ENCODE data around the gene FGGY.
"Not testable (repeated sequence)": the region's sequence is repeated elsewhere in the genome, so short reads cannot be mapped to it uniquely, and the experiment has no call there.

FGGY gene

GRCh38 chr1:59556398-59556797 is 259.5 kb downstream of the FGGY start:
- TF ChIP-seq CTCF (IDR thresholded peaks at IDR 0.05; ENCODE audit: control extremely low read depth, extremely low read depth, low read depth, missing control alignments), result no peak
- DNase-seq (ENCODE audit: extremely low spot score), result no peak
- CTCF ChIA-PET, result interaction anchor here (1.4 kb wide), 2 partner anchors 15 to 33 kb away, joined by 3 read pairs; no protein-coding TSS in a partner anchor
- POLR2A ChIA-PET, result no interaction called here

DNA sequence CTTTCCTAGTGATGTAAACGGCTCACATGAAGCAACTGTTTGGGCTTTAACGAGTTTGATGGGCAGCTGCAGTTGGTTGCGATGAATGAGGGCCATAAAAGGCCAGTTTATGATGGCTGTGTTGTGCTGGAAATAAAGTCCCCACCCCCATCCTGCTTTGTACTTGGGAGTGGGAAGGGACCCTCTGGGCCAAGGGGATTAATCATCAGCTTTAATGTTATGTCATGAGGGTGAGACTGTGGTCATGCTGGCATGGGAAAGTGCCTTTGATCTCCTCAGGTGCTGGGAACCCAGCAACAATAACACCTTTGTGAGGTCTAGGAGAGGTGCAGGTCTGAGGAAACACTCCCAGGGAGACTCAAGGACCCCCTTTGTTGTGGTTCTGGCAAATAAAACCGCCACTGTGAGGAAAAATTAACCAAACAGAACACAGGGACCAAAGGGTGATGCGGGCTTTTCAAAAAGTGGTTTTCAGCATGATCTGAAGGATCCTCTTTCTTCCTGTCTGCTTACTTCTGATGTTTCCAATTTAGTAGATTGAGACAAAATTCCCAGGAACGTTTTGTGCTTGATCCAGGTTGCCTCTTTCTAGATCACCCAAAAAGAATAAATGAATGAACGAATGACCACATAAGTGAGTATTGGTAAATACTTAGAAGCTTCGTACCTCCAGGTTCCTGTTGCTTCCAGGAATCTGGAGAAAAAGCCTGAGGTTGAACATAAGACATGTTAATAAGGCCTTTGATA is 260.1 kb downstream of the FGGY start:
- no peak for TF ChIP-seq CTCF (IDR thresholded peaks at IDR 0.05; ENCODE audit: control extremely low read depth, extremely low read depth, low read depth, missing control alignments)
- ChIA-PET POLR2A (no interaction called here), CTCF (interaction anchor here (1.4 kb wide), 2 partner anchors 14 to 34 kb away, joined by 3 read pairs; no protein-coding TSS in a partner anchor)
- no peak for DNase-seq (ENCODE audit: extremely low spot score)

GRCh38 chr1:59557549-59557885 is 260.6 kb downstream of the FGGY start:
- POLR2A ChIA-PET, result no interaction called here
- no peak for DNase-seq (ENCODE audit: extremely low spot score)
- CTCF ChIA-PET, result interaction anchor here (1.4 kb wide), 1 partner anchor 14 kb away, joined by 3 read pairs; no protein-coding TSS in a partner anchor
- TF ChIP-seq CTCF (IDR thresholded peaks at IDR 0.05; ENCODE audit: control extremely low read depth, extremely low read depth, low read depth, missing control alignments), result no peak

DNA sequence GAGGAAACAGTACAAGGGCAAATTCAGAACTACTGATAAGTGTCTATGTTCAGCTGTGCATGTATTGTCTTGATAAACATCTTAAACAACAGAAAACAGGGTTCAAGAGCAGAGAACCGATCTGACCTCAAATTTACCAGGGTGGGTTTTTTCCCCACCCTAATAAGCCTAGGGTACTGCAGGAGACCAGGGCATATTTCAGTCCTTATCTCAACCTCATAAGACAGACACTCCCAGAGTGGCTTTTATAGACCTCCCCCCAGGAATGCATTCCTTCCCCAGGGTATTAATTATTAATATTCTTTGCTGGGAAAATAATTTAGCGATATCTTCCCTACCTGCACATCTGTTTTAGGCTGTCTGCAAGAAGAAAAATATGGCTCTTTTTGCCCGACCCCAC is 261.7 kb downstream of the FGGY start:
- POLR2A ChIA-PET; CTCF ChIA-PET; DNase-seq (ENCODE audit: extremely low spot score): not testable (repeated sequence)

GRCh38 chr1:59560807-59561450 is 264.0 kb downstream of the FGGY start:
- TF ChIP-seq CTCF (IDR thresholded peaks at IDR 0.05; ENCODE audit: control extremely low read depth, extremely low read depth, low read depth, missing control alignments), result no peak
- DNase-seq (ENCODE audit: extremely low spot score), result no peak
- POLR2A ChIA-PET, result no interaction called here
- CTCF ChIA-PET, result interaction anchor here (0.7 to 1.2 kb wide), 5 partner anchors 10 to 33 kb away, joined by 3 to 4 read pairs (median 3); no protein-coding TSS in a partner anchor

GRCh38 chr1:59561796-59562195 is 264.9 kb downstream of the FGGY start:
- POLR2A ChIA-PET, result no interaction called here
- no peak for TF ChIP-seq CTCF (IDR thresholded peaks at IDR 0.05; ENCODE audit: control extremely low read depth, extremely low read depth, low read depth, missing control alignments)
- DNase-seq (ENCODE audit: extremely low spot score), result no peak
- CTCF ChIA-PET, result interaction anchor here (1.0 to 1.5 kb wide), 3 partner anchors 10 to 137 kb away, joined by 3 to 4 read pairs (median 3); no protein-coding TSS in a partner anchor
